IMR-90 (cell line): ENCODE data around the gene SREK1IP1. TPM values are rescaled to one million over a fixed set of nuclear protein-coding genes. Genes with fewer than 3 reads are reported as not detected.

Experiments
- ATAC-seq: fragments of 200-7000 bp; cut with Tn5 transposase; 2 replicates; pipeline ENCODE4 v1.9.1; 2020; ENCODE audit warnings: low read depth, mild to moderate bottlenecking, moderate library complexity
- BruUV-seq: library from RNA; stranded (reverse); fragments of 400-500 nt; replicated peaks from 2 replicates; lab custom pipeline; 2021; lab: Mats Ljungman, UMichigan
- CTCF ChIA-PET: fragments of 300-600 bp; formaldehyde crosslinking; extraction: SDS; loops from one replicate; lab custom pipeline; 2021; ENCODE audit warnings: antibody characterized with exemption; lab: Yijun Ruan, JAX
- POLR2A ChIA-PET: fragments of 300-600 bp; sonication (Branson Sonifier 250); formaldehyde crosslinking; loops from one replicate; lab custom pipeline; 2022; ENCODE audit warnings: antibody characterized with exemption; ENCODE audit not compliant: unreplicated experiment; lab: Charles Lee
- DNase-seq: peaks from one replicate; pipeline ENCODE4 v3.0.0; 2013
- H2AFZ ChIP-seq: replicated peaks from 2 replicates; pipeline ENCODE3; 2013; ENCODE audit warnings: low read length, mild to moderate bottlenecking; ENCODE audit not compliant: poor library complexity
- H2AK5ac ChIP-seq: 2 replicates; pipeline ENCODE4 v1.6.1; 2013; ENCODE audit warnings: low read depth, low read length, inconsistent platforms
- H2AK9ac ChIP-seq: replicated peaks from 2 replicates; pipeline ENCODE3; 2013; ENCODE audit warnings: mild to moderate bottlenecking, low read depth, low read length, moderate library complexity; ENCODE audit not compliant: poor library complexity
- H2BK120ac ChIP-seq: 2 replicates; pipeline ENCODE4 v1.6.1; 2013; ENCODE audit warnings: low read depth, low read length, inconsistent platforms
- H2BK15ac ChIP-seq: 3 replicates; pipeline ENCODE4 v1.6.1; 2013; ENCODE audit warnings: low read depth, low read length, inconsistent platforms
- H2BK20ac ChIP-seq: 2 replicates; pipeline ENCODE4 v1.6.1; 2013; ENCODE audit warnings: low read depth, mild to moderate bottlenecking, inconsistent platforms, low read length, moderate library complexity
- H2BK5ac ChIP-seq: 2 replicates; pipeline ENCODE4 v1.6.1; 2013; ENCODE audit warnings: mild to moderate bottlenecking, low read depth, low read length, inconsistent platforms; ENCODE audit not compliant: poor library complexity, severe bottlenecking
- H3K14ac ChIP-seq: replicated peaks from 2 replicates; pipeline ENCODE4 v1.6.1; 2013; ENCODE audit warnings: low read depth, low read length, inconsistent platforms
- H3K18ac ChIP-seq: 2 replicates; pipeline ENCODE4 v1.6.1; 2013; ENCODE audit warnings: low read depth, low read length, control low read depth
- H3K23ac ChIP-seq: 2 replicates; pipeline ENCODE4 v1.6.1; 2013; ENCODE audit warnings: low read depth, low read length, inconsistent platforms
- H3K27ac ChIP-seq: 2 replicates; pipeline ENCODE4 v1.5.1; 2013; ENCODE audit warnings: mild to moderate bottlenecking, control low read depth, low read length; ENCODE audit not compliant: insufficient read depth
- H3K27me3 ChIP-seq: 2 replicates; pipeline ENCODE4 v1.6.1; 2013; ENCODE audit warnings: low read length; ENCODE audit not compliant: control insufficient read depth, insufficient read depth
- H3K36me3 ChIP-seq: 2 replicates; pipeline ENCODE4 v1.6.1; 2013; ENCODE audit warnings: low read length, mixed read lengths; ENCODE audit not compliant: control insufficient read depth, insufficient read depth
- H3K4ac ChIP-seq: 2 replicates; pipeline ENCODE4 v1.6.1; 2013; ENCODE audit warnings: low read depth, low read length, inconsistent platforms
- H3K4me1 ChIP-seq: 2 replicates; pipeline ENCODE4 v1.6.1; 2013; ENCODE audit warnings: low read length, mixed read lengths; ENCODE audit not compliant: control insufficient read depth, insufficient read depth
- H3K4me2 ChIP-seq: 2 replicates; pipeline ENCODE4 v1.6.1; 2013; ENCODE audit warnings: low read depth, mild to moderate bottlenecking, control low read depth, low read length, moderate library complexity
- H3K4me3 ChIP-seq: 2 replicates; pipeline ENCODE4 v1.5.1; 2013; ENCODE audit warnings: low read depth, mild to moderate bottlenecking, control low read depth, low read length, moderate library complexity; ENCODE audit not compliant: insufficient read depth
- H3K56ac ChIP-seq: 2 replicates; pipeline ENCODE4 v1.6.1; 2013; ENCODE audit warnings: low read length, inconsistent platforms; ENCODE audit not compliant: insufficient read depth; ENCODE audit errors: extremely low read depth
- H3K79me1 ChIP-seq, 2 experiments: 2 replicates each; pipeline ENCODE4 v1.6.1; 2013; ENCODE audit warnings: low read length in 2 of 2, inconsistent platforms in 1 of 2, low read depth in 1 of 2
- H3K9ac ChIP-seq: 2 replicates; pipeline ENCODE4 v1.6.1; 2013; ENCODE audit warnings: low read depth, low read length, control low read depth
- H3K9me1 ChIP-seq: 2 replicates; pipeline ENCODE4 v1.6.1; 2013; ENCODE audit warnings: low read length, inconsistent platforms; ENCODE audit not compliant: insufficient read depth
- H3K9me3 ChIP-seq: 2 replicates; pipeline ENCODE4 v1.6.1; 2013; ENCODE audit warnings: low read length; ENCODE audit not compliant: control insufficient read depth, insufficient read depth
- H4K20me1 ChIP-seq: 2 replicates; pipeline ENCODE4 v1.6.1; 2013; ENCODE audit warnings: low read length, inconsistent platforms; ENCODE audit not compliant: insufficient read depth
- H4K5ac ChIP-seq: 2 replicates; pipeline ENCODE4 v1.6.1; 2013; ENCODE audit warnings: mild to moderate bottlenecking, low read depth, low read length, control low read depth
- H4K8ac ChIP-seq, 2 experiments: 2 replicates each; pipeline ENCODE4 v1.6.1; 2013; ENCODE audit warnings: low read depth in 2 of 2, low read length in 2 of 2, control low read depth in 1 of 2, inconsistent platforms in 1 of 2
- H4K91ac ChIP-seq: 2 replicates; pipeline ENCODE4 v1.6.1; 2013; ENCODE audit warnings: low read depth, low read length, inconsistent platforms; ENCODE audit not compliant: insufficient read depth
- BHLHE40 ChIP-seq: fragments of 150-350 bp; IDR thresholded peaks from 2 replicates; pipeline ENCODE4 v1.6.1; 2016; ENCODE audit warnings: mild to moderate bottlenecking, low read depth, low read length
- CEBPB ChIP-seq: IDR thresholded peaks from 2 replicates; pipeline ENCODE4 v1.6.1; 2012; ENCODE audit warnings: low read depth, low read length, improper control_type of control experiment
- CHD1 ChIP-seq: IDR thresholded peaks from 2 replicates; pipeline ENCODE4 v1.6.1; 2012; ENCODE audit warnings: low read depth, low read length, improper control_type of control experiment
- CTCF ChIP-seq: conservative IDR thresholded peaks from 2 replicates; pipeline ENCODE4 v1.5.1; 2012; ENCODE audit warnings: mild to moderate bottlenecking, low read depth, low read length, improper control_type of control experiment
- ELK1 ChIP-seq: fragments of 150-350 bp; IDR thresholded peaks from 2 replicates; pipeline ENCODE4 v1.6.1; 2016; ENCODE audit warnings: low read depth, mild to moderate bottlenecking, low read length, moderate library complexity, borderline replicate concordance
- FOS ChIP-seq: fragments of 150-350 bp; IDR thresholded peaks from 2 replicates; pipeline ENCODE4 v1.6.1; 2016; ENCODE audit warnings: low read depth, low read length
- MAFK ChIP-seq: IDR thresholded peaks from 2 replicates; pipeline ENCODE4 v1.6.1; 2012; ENCODE audit warnings: low read depth, low read length, improper control_type of control experiment
- MAZ ChIP-seq: IDR thresholded peaks from 2 replicates; pipeline ENCODE4 v1.6.1; 2012; ENCODE audit warnings: low read depth, mild to moderate bottlenecking, low read length, improper control_type of control experiment, moderate library complexity, borderline replicate concordance
- MXI1 ChIP-seq: IDR thresholded peaks from 2 replicates; pipeline ENCODE4 v1.6.1; 2012; ENCODE audit warnings: low read depth, mild to moderate bottlenecking, low read length, moderate library complexity, borderline replicate concordance
- NFE2L2 ChIP-seq: fragments of 150-350 bp; IDR thresholded peaks from 2 replicates; pipeline ENCODE4 v1.6.1; 2016; ENCODE audit warnings: low read depth, mild to moderate bottlenecking, low read length
- POLR2A ChIP-seq: IDR thresholded peaks from 2 replicates; pipeline ENCODE4 v1.6.1; 2012; ENCODE audit warnings: mild to moderate bottlenecking, low read depth, low read length
- RAD21 ChIP-seq: IDR thresholded peaks from 2 replicates; pipeline ENCODE4 v1.6.1; 2012; ENCODE audit warnings: low read length, improper control_type of control experiment
- RCOR1 ChIP-seq: IDR thresholded peaks from 2 replicates; pipeline ENCODE4 v1.6.1; 2012; ENCODE audit warnings: mild to moderate bottlenecking, low read length, improper control_type of control experiment; ENCODE audit not compliant: insufficient replicate concordance
- RFX5 ChIP-seq: IDR thresholded peaks from 2 replicates; pipeline ENCODE4 v1.8.0; 2012; ENCODE audit warnings: low read depth, mild to moderate bottlenecking, low read length, moderate library complexity
- SMC3 ChIP-seq: fragments of 150-350 bp; IDR thresholded peaks from 2 replicates; pipeline ENCODE4 v1.6.1; 2016; ENCODE audit warnings: low read depth, mild to moderate bottlenecking, antibody characterized with exemption, low read length, moderate library complexity
- USF2 ChIP-seq: fragments of 150-350 bp; IDR thresholded peaks from 2 replicates; pipeline ENCODE4 v1.6.1; 2017; ENCODE audit warnings: mild to moderate bottlenecking, antibody characterized with exemption, low read length, low read depth
- WGBS, 2 experiments: methylation state at CpG; one replicate each; pipeline versions ENCODE4 v1.1.5 to v1.1.7; 2013; ENCODE audit warnings: missing lambda C conversion rate in 2 of 2; ENCODE audit not compliant: insufficient read length in 1 of 2; ENCODE audit errors: extremely low coverage in 2 of 2; 5-methylcytosine and 5-hydroxymethylcytosine counted together
- dilution Hi-C: fragments of 300-500 bp; cut with HindIII; formaldehyde crosslinking; loops from one replicate; pipeline ENCODE4 v1.14.3; 2018; ENCODE audit warnings: low sequenced_read_pairs; ENCODE audit not compliant: unreplicated experiment
- in situ Hi-C: fragments of 300-500 bp; cut with MboI; formaldehyde crosslinking; loops from 3 replicates; pipeline ENCODE4 v1.14.3; 2019; ENCODE audit warnings: low sequenced_read_pairs, inconsistent platforms, mixed read lengths
- intact Hi-C: fragments of 100-400 bp; cut with micrococcal nuclease; formaldehyde crosslinking; loops from 2 replicates; pipeline ENCODE4 v1.10.0; 2022
- polyA plus RNA-seq, 3 experiments: library from polyadenylated mRNA; depleted of rRNA; stranded (reverse); fragments of >200 nt; gene quantifications; 2 replicates each; pipeline ENCODE4 v1.2.3, GENCODE V29; 2012; ENCODE audit warnings: low replicate concordance in 1 of 3
- total RNA-seq: library from RNA; depleted of rRNA; stranded (reverse); fragments of >200 nt; gene quantifications from 2 replicates; pipeline ENCODE4 v1.2.3, GENCODE V29; 2012

Gene SREK1IP1
- total and polyA plus RNA-seq, 2 of the 4 experiments (the other 2 are of a cell fraction), result 3.3 to 6.5 TPM

- H3K9me1 ChIP-seq, result no peaks in the 10 kb centered on the region
- 83% methylated on average over 1 of the region's 3 CpGs; no CpG with 5 or more reads in 1 of the 2 experiments for WGBS, 2 experiments
- H4K20me1 ChIP-seq, result no peaks in the 10 kb centered on the region
- in situ Hi-C loops (no loop called here), dilution Hi-C loops (no loop called here), intact Hi-C loops (no loop called here)
- no peak overlapping the region for H3K18ac ChIP-seq
- no peak overlapping the region for H2BK20ac ChIP-seq
- no peak overlapping the region for H3K4me3 ChIP-seq
- no peak overlapping the region for H3K56ac ChIP-seq
- H3K9ac ChIP-seq, result no peak overlapping the region
- POLR2A ChIA-PET, result no interaction called here
- peaks cover 56% of the 10 kb centered on the region for H3K27me3 ChIP-seq
- no peak overlapping the region for H3K27ac ChIP-seq
- no peaks in the 10 kb centered on the region for H3K9me3 ChIP-seq
- no peaks in the 10 kb centered on the region for H3K36me3 ChIP-seq
- no peak overlapping the region for H3K23ac ChIP-seq
- no peak overlapping the region for H2BK5ac ChIP-seq
- H2BK15ac ChIP-seq, result no peak overlapping the region
- H3K14ac ChIP-seq, result no peak overlapping the region
- H4K5ac ChIP-seq, result no peak overlapping the region
- H2AK5ac ChIP-seq, result no peak overlapping the region
- CTCF ChIA-PET, result no interaction called here
- no peak overlapping the region for H3K4me2 ChIP-seq
- 0 out of 2 replicates have a peak, but pooled peaks cover 5% of the 10 kb centered on the region for H3K4me1 ChIP-seq
- no peak overlapping the region for H2AK9ac ChIP-seq
- H4K91ac ChIP-seq, result no peak overlapping the region
- no peak overlapping the region for H3K4ac ChIP-seq
- no peak overlapping the region for H2BK120ac ChIP-seq
- TF ChIP-seq BHLHE40, result no peak
- no peak for TF ChIP-seq CTCF
- TF ChIP-seq USF2, result no peak
- TF ChIP-seq CEBPB, result no peak
- TF ChIP-seq MXI1, result no peak
- no peak for TF ChIP-seq ELK1
- no peak for TF ChIP-seq RFX5
- no peak for TF ChIP-seq MAFK
- TF ChIP-seq SMC3, result no peak
- no peak for TF ChIP-seq RCOR1
- no peak for TF ChIP-seq CHD1
- no peak for TF ChIP-seq MAZ
- no peak for TF ChIP-seq RAD21
- TF ChIP-seq FOS, result no peak
- no peak for TF ChIP-seq POLR2A
- no peak for TF ChIP-seq NFE2L2
- DNase-seq (no peak), ATAC-seq (no peak)
- H4K8ac ChIP-seq, result no peak overlapping the region
- H2AFZ ChIP-seq, result no peak overlapping the region
- no TSS peak for BruUV-seq
- no peaks in the 10 kb centered on the region for H3K79me1 ChIP-seq
These were observed 79.5 kb downstream of the SREK1IP1 start for GRCh38 chr5:64688965-64689364.
